HG03520 (cell line): ENCODE measurements around the gene ESR2.
"Not testable (repeated sequence)": the region's sequence is repeated elsewhere in the genome, so short reads cannot be mapped to it uniquely, and the experiment has no call there.

Source experiments
- ATAC-seq: cut with Tn5 transposase; IDR thresholded peaks from one replicate; pipeline ENCODE4 v1.9.1; 2021; ENCODE audit warnings: mild to moderate bottlenecking, moderate library complexity; ENCODE audit not compliant: unreplicated experiment

ESR2 gene

DNA sequence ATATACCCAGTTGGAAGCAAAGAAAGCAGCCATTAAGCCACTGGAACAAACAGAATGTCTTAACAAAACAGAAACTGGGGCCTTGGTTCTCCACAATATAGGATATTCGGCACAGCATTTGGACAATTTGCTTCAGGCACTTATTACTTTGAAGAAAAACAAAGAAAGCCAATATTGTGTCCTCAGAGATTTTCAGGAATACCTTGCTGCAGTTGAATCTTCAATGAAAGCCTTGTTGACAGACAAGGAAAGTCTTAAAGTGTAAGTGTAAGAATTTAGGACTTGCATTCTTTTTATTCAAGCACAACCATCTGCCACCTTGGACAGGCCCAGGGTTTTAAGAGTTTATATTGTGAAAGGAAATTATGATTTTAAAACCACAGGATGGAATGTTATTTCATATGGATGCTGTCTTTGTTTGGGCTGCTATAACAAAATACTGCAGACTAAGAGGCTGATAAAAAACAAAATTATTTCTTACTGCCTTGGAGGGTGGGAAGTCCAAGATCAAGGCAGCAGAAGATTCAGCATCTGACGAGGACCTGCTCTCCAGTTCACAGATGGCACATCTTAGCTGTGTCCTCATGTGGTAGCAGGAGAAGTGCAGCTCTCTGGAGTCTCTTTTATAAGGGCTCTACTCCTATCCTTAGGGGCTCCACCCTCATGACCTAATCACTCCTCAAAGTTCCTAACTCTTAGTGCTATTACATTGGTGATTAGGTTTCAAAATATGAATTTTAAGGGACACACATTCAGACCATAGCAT is 244.4 kb downstream of the ESR2 start:
- ATAC-seq, result no peak

- no peak for ATAC-seq
Observed at GRCh38 chr14:64045091-64045490, 249.1 kb downstream of the ESR2 start.

DNA sequence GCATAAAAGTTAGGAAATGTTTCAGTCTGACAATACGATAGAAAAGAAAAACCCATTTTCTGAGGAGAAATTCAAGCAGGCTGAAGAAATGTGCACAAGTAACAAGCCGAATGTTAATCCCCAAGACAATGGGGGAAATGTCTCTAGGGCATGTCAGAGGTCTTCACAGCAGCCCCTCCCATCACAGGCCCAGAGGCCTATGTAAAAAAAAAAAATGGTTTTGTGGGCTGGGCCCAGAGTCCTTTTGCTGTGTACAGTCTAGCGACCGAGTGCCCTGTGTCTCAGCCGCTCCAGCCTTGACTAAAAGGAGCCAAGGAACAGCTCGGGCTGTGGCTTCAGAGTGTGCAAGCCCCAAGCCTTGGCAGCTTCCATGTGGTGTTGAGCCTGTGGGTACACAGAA is 250.9 kb downstream of the ESR2 start:
- ATAC-seq, result not testable (repeated sequence)

DNA sequence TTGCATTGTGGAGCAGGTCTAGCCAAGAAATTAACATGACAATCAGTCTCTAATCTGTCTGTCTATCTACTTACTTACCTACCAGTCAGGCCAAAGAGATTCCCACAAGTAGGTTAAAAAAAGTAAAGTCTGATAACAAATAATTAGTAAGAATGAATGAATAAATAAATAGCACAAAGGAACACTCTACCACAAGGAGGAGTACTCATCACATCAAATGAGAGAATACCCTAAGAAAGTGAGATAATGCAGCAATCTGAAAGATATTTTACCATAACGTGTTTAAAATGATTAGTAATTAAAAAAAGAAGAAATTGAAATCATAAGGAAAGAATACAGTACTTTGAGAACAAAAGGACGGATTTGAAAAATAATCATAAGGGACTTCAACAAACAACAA is 254.1 kb downstream of the ESR2 start:
- no peak for ATAC-seq

GRCh38 chr14:64038841-64039542 is 255.2 kb downstream of the ESR2 start:
- no peak for ATAC-seq

DNA sequence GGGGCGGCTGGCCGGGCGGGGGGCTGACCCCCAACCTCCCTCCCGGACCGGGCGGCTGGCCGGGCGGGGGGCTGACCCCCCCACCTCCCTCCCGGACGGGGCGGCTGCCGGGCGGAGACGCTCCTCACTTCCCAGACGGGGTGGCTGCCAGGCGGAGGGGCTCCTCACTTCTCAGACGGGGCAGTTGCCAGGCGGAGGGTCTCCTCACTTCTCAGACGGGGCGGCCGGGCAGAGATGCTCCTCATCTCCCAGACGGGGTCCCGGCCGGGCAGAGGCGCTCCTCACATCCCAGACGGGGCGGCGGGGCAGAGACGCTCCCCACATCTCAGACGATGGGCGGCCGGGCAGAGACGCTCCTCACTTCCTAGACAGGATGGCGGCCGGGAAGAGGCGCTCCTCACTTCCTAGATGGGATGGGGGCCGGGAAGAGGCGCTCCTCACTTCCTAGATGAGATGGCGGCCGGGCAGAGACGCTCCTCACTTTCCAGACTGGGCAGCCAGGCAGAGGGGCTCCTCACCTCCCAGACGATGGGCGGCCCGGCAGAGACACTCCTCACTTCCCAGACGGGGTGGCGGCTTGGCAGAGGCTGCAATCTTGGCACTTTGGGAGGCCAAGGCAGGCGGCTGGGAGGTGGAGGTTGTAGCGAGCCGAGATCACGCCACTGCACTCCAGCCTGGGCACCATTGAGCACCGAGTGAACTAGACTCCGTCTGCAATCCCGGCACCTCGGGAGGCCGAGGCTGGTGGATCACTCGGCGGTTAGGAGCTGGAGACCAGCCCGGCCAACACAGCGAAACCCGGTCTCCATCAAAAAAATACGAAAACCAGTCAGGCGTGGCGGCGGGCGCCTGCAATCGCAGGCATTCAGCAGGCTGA is 256.1 kb downstream of the ESR2 start:
- not testable (repeated sequence) for ATAC-seq

- no peak for ATAC-seq
Observed at GRCh38 chr14:64035143-64035542, 259.0 kb downstream of the ESR2 start.
